SK-N-SH treated with all-trans-retinoic acid at 6 μM for 48 hours (cell line): ENCODE results near the gene CRYBG1.

ENCODE experiments used
- ATAC-seq: fragments of 200-7000 bp; cut with Tn5 transposase; 3 replicates; pipeline ENCODE4 v1.9.1; 2020; ENCODE audit warnings: mild to moderate bottlenecking, moderate library complexity
- ARNTL ChIP-seq: fragments of 450-650 bp; formaldehyde crosslinking; IDR thresholded peaks from 2 replicates; pipeline ENCODE4 v1.5.0; 2020; ENCODE audit warnings: low read depth, mild to moderate bottlenecking, moderate library complexity, borderline replicate concordance
- BACH2 ChIP-seq: fragments of 250-450 bp; sonication (Bioruptor Pico); IDR thresholded peaks from 2 replicates; pipeline ENCODE4 v1.9.0; 2021; ENCODE audit warnings: mild to moderate bottlenecking, borderline replicate concordance
- CREB5 ChIP-seq: fragments of 250-450 bp; sonication (Bioruptor Pico); IDR thresholded peaks from 2 replicates; pipeline ENCODE4 v1.5.1; 2020; ENCODE audit warnings: low read depth, mild to moderate bottlenecking, moderate library complexity
- ESRRG ChIP-seq: fragments of 250-450 bp; sonication (Bioruptor Pico); IDR thresholded peaks from 2 replicates; pipeline ENCODE4 v1.6.1; 2021; ENCODE audit warnings: mild to moderate bottlenecking
- ISL1 ChIP-seq: fragments of 250-450 bp; sonication (Bioruptor Pico); IDR thresholded peaks from 2 replicates; pipeline ENCODE4 v2.1.2; 2022; ENCODE audit warnings: mild to moderate bottlenecking, moderate library complexity
- OSR1 ChIP-seq: fragments of 250-450 bp; sonication (Bioruptor Pico); IDR thresholded peaks from 2 replicates; pipeline ENCODE4 v1.8.0; 2022; ENCODE audit warnings: moderate library complexity, mild to moderate bottlenecking, inconsistent platforms
- POU6F1 ChIP-seq: fragments of 250-450 bp; sonication (Bioruptor Pico); IDR thresholded peaks from 2 replicates; pipeline ENCODE4 v1.8.0; 2021; ENCODE audit warnings: low read depth, mild to moderate bottlenecking, moderate library complexity, borderline replicate concordance
- PPARA ChIP-seq: fragments of 250-450 bp; sonication (Bioruptor Pico); IDR thresholded peaks from 2 replicates; pipeline ENCODE4 v1.5.0; 2020; ENCODE audit warnings: mild to moderate bottlenecking, borderline replicate concordance
- RARB ChIP-seq: fragments of 250-450 bp; sonication (Bioruptor Pico); IDR thresholded peaks from 2 replicates; pipeline ENCODE4 v1.8.0; 2021; ENCODE audit warnings: mild to moderate bottlenecking, moderate library complexity
- SNAI2 ChIP-seq: fragments of 250-450 bp; sonication (Bioruptor Pico); IDR thresholded peaks from 2 replicates; pipeline ENCODE4 v1.5.0; 2020; ENCODE audit warnings: mild to moderate bottlenecking, moderate library complexity
- TCF4 ChIP-seq: fragments of 250-450 bp; sonication (Bioruptor Pico); IDR thresholded peaks from 2 replicates; pipeline ENCODE4 v1.8.0; 2021; ENCODE audit warnings: mild to moderate bottlenecking, moderate library complexity, borderline replicate concordance
- TOX ChIP-seq: fragments of 250-450 bp; sonication (Bioruptor Pico); IDR thresholded peaks from 2 replicates; pipeline ENCODE4 v1.8.0; 2021; ENCODE audit warnings: mild to moderate bottlenecking, moderate library complexity, borderline replicate concordance
- TSHZ2 ChIP-seq: fragments of 250-450 bp; sonication (Bioruptor Pico); IDR thresholded peaks from 2 replicates; pipeline ENCODE4 v1.5.0; 2020; ENCODE audit warnings: mild to moderate bottlenecking, moderate library complexity
- ZFP3 ChIP-seq: fragments of 250-450 bp; sonication (Bioruptor Pico); IDR thresholded peaks from 2 replicates; pipeline ENCODE4 v1.5.0; 2020; ENCODE audit warnings: mild to moderate bottlenecking, moderate library complexity
- ZFP30 ChIP-seq: fragments of 450-650 bp; formaldehyde crosslinking; IDR thresholded peaks from 2 replicates; pipeline ENCODE4 v1.5.0; 2022; ENCODE audit warnings: mild to moderate bottlenecking, moderate library complexity
- ZNF70 ChIP-seq: fragments of 450-650 bp; formaldehyde crosslinking; IDR thresholded peaks from 2 replicates; pipeline ENCODE4 v1.5.0; 2020; ENCODE audit warnings: mild to moderate bottlenecking, moderate library complexity
- ZNF8 ChIP-seq: fragments of 450-650 bp; formaldehyde crosslinking; IDR thresholded peaks from 2 replicates; pipeline ENCODE4 v1.5.0; 2020; ENCODE audit warnings: mild to moderate bottlenecking, moderate library complexity

The CRYBG1 gene

GRCh38 chr6:106608080-106608668 lies 247.7 kb downstream of the CRYBG1 start (continued):
- TF ChIP-seq ZNF70 (CRISPR knock-in tag) (no peak), PPARA (no peak), TSHZ2 (no peak), RARB (CRISPR knock-in tag) (no peak)

- no peak for TF ChIP-seq CREB5 (CRISPR knock-in tag)
- TF ChIP-seq SNAI2 (CRISPR knock-in tag): no peak
- TF ChIP-seq ISL1 (CRISPR knock-in tag): no peak
- TF ChIP-seq ESRRG (CRISPR knock-in tag): no peak
- TF ChIP-seq ARNTL (CRISPR knock-in tag): no peak
- no peak for TF ChIP-seq POU6F1 (CRISPR knock-in tag)
- TF ChIP-seq BACH2 (CRISPR knock-in tag): no peak
- no peak for TF ChIP-seq TOX (CRISPR knock-in tag)
- no peak for TF ChIP-seq TSHZ2
- no peak for TF ChIP-seq ZFP30
- TF ChIP-seq ZNF8 (CRISPR knock-in tag): no peak
- TF ChIP-seq RARB (CRISPR knock-in tag): no peak
- TF ChIP-seq OSR1 (CRISPR knock-in tag): no peak
- peak; percentile 71; the same call in 2 of the 3 replicates for ATAC-seq
These were observed 249.2 kb downstream of the CRYBG1 start for GRCh38 chr6:106609699-106610098.

GRCh38 chr6:106611030-106611429 lies 250.5 kb downstream of the CRYBG1 start:
- ATAC-seq: no peak

More at GRCh38 chr6:106611030-106611429, 250.5 kb downstream of the CRYBG1 start:
- TF ChIP-seq ZFP3 (CRISPR knock-in tag) (no peak), ZFP30 (no peak), TCF4 (CRISPR knock-in tag) (no peak), TSHZ2 (no peak), RARB (CRISPR knock-in tag) (no peak), OSR1 (CRISPR knock-in tag) (no peak)
